Lower lobe of right lung (tissue), 2 donors: ENCODE measurements around the gene SPDYE6. TPM values are rescaled to one million over a fixed set of nuclear protein-coding genes. Genes with fewer than 3 reads are reported as not detected.
"Not testable (repeated sequence)": the region's sequence is repeated elsewhere in the genome, so short reads cannot be mapped to it uniquely, and the experiment has no call there.

ENCODE experiments used
- ATAC-seq, 2 donors: fragments of 200-7000 bp; cut with Tn5 transposase; one replicate each; pipeline ENCODE4 v1.9.1; 2020 to 2022; ENCODE audit warnings: mild to moderate bottlenecking in 2 of 2, moderate library complexity in 2 of 2
- DNase-seq: peaks from one replicate; pipeline ENCODE4 v3.0.0-alpha.2; 2020
- H3K27ac ChIP-seq: fragments of 200-600 bp; one replicate; pipeline ENCODE4 v1.8.0; 2022
- H3K27me3 ChIP-seq: fragments of 200-600 bp; one replicate; pipeline ENCODE4 v1.8.0; 2022; ENCODE audit warnings: low read depth
- H3K36me3 ChIP-seq: fragments of 200-600 bp; one replicate; pipeline ENCODE4 v1.8.0; 2022; ENCODE audit warnings: mild to moderate bottlenecking
- H3K4me1 ChIP-seq: fragments of 200-600 bp; one replicate; pipeline ENCODE4 v1.8.0; 2022
- H3K4me3 ChIP-seq: fragments of 200-600 bp; one replicate; pipeline ENCODE4 v1.8.0; 2022; ENCODE audit warnings: mild to moderate bottlenecking
- H3K9me3 ChIP-seq: fragments of 200-600 bp; one replicate; pipeline ENCODE4 v1.8.0; 2022
- CTCF ChIP-seq: fragments of 200-600 bp; IDR thresholded peaks from one replicate; pipeline ENCODE4 v1.8.0; 2022; ENCODE audit warnings: antibody characterized with exemption, mild to moderate bottlenecking
- intact Hi-C: fragments of 100-400 bp; cut with DNase I; formaldehyde crosslinking; loops from one replicate; pipeline ENCODE4 v1.11.0; 2022
- total RNA-seq: library from RNA; stranded (reverse); fragmentation: NEBNext Ultra II Directional; extraction: Animal tissue kit (Norgen Biotek cat#: 25700); gene quantifications from one replicate; pipeline ENCODE4 v1.2.1, GENCODE V29; 2021
- donor health status: DM: no; HTN: yes; CAD: no; lungs with severe emphysema.

The SPDYE6 gene
- total RNA-seq, 1 donor from 2014 or later, result not detected

GRCh38 chr7:102304668-102305067 is 51.6 kb downstream of the SPDYE6 start:
- Histone ChIP-seq H3K9me3 (no peaks in the 10 kb centered on the region), H3K4me1 (peaks cover 28% of the 10 kb centered on the region), H3K36me3 (peaks cover 6% of the 10 kb centered on the region), H3K4me3 (no peak overlapping the region), H3K27ac (no peak overlapping the region), H3K27me3 (no peaks in the 10 kb centered on the region)
- no peak for TF ChIP-seq CTCF
- ATAC-seq (no peak), DNase-seq (no peak)
- intact Hi-C loops, result no loop called here

GRCh38 chr7:102303669-102304422 is 52.4 kb downstream of the SPDYE6 start:
- peaks cover 4% of the 10 kb centered on the region for H3K36me3 ChIP-seq
- intact Hi-C loops, result no loop called here
- peaks cover 28% of the 10 kb centered on the region for H3K4me1 ChIP-seq
- no peak overlapping the region for H3K4me3 ChIP-seq
- DNase-seq (no peak), ATAC-seq (no peak)
- no peaks in the 10 kb centered on the region for H3K9me3 ChIP-seq
- no peak for TF ChIP-seq CTCF
- no peaks in the 10 kb centered on the region for H3K27me3 ChIP-seq
- H3K27ac ChIP-seq, result no peak overlapping the region

GRCh38 chr7:102302025-102302424 is 54.2 kb downstream of the SPDYE6 start:
- DNase-seq, result no peak
- TF ChIP-seq CTCF, result no peak
- no peak overlapping the region for H3K27ac ChIP-seq
- H3K4me1 ChIP-seq, result peaks cover 21% of the 10 kb centered on the region
- no peaks in the 10 kb centered on the region for H3K27me3 ChIP-seq
- no peak for ATAC-seq
- no peaks in the 10 kb centered on the region for H3K36me3 ChIP-seq
- intact Hi-C loops, result no loop called here
- no peaks in the 10 kb centered on the region for H3K9me3 ChIP-seq
- no peak overlapping the region for H3K4me3 ChIP-seq

GRCh38 chr7:102301367-102301766 is 54.9 kb downstream of the SPDYE6 start:
- H3K27me3 ChIP-seq, H3K36me3 ChIP-seq, ATAC-seq, H3K27ac ChIP-seq, intact Hi-C loops, DNase-seq, H3K9me3 ChIP-seq, H3K4me3 ChIP-seq: not testable (repeated sequence)
- H3K4me1 ChIP-seq, result peaks cover 14% of the 10 kb centered on the region

- Histone ChIP-seq H3K9me3 (no peaks in the 10 kb centered on the region), H3K4me3 (no peak overlapping the region), H3K36me3 (no peaks in the 10 kb centered on the region), H3K4me1 (peaks cover 13% of the 10 kb centered on the region), H3K27ac (no peak overlapping the region), H3K27me3 (no peaks in the 10 kb centered on the region)
- ATAC-seq (no peak), DNase-seq (no peak)
- intact Hi-C loops, result no loop called here
- TF ChIP-seq CTCF, result no peak
Observed at GRCh38 chr7:102300643-102301221, 55.5 kb downstream of the SPDYE6 start.

GRCh38 chr7:102297487-102298218 is 58.6 kb downstream of the SPDYE6 start:
- Histone ChIP-seq H3K27ac (no peak overlapping the region), H3K4me3 (no peak overlapping the region), H3K27me3 (no peaks in the 10 kb centered on the region), H3K4me1 (no peaks in the 10 kb centered on the region), H3K36me3 (no peaks in the 10 kb centered on the region), H3K9me3 (no peaks in the 10 kb centered on the region)
- no peak for TF ChIP-seq CTCF
- DNase-seq, result no peak
- no peak for ATAC-seq
- intact Hi-C loops, result no loop called here
